ENCODE results near the gene DDX54. TPM values are rescaled to one million over a fixed set of nuclear protein-coding genes. Genes with fewer than 3 reads are reported as not detected.

DDX54 gene
- total RNA-seq, 3 donors from 2014 or later: 46.4 to 60.6 (median 53.2) TPM

DNA sequence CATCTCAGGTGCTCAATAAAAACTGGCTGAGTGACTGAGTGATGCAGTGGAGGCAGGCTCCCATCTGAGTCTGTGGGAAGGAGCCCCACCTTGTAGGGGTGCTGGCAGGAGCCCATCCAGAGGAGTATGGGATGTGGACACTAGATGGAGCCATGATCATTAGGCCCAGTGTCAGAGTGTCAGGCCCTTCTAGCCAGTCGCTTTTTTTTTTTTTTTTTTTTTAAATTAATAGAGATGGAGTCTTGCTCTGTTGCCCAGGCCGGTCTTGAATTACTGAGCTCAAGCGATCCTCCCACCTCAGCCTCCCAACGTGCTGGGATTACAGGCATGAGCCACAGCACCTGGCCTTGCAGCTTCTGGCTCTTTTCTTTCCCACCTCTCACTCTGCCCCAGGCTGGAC, 11.7 kb upstream of the DDX54 start:
- peak in 2 of 3 donors; percentile 68 to 87 for DNase-seq
- H3K4me3 ChIP-seq: no peak overlapping the region
- H3K9me3 ChIP-seq: no peaks in the 10 kb centered on the region
- peak; percentile 87 for ATAC-seq
- TF ChIP-seq, protein P1, sequence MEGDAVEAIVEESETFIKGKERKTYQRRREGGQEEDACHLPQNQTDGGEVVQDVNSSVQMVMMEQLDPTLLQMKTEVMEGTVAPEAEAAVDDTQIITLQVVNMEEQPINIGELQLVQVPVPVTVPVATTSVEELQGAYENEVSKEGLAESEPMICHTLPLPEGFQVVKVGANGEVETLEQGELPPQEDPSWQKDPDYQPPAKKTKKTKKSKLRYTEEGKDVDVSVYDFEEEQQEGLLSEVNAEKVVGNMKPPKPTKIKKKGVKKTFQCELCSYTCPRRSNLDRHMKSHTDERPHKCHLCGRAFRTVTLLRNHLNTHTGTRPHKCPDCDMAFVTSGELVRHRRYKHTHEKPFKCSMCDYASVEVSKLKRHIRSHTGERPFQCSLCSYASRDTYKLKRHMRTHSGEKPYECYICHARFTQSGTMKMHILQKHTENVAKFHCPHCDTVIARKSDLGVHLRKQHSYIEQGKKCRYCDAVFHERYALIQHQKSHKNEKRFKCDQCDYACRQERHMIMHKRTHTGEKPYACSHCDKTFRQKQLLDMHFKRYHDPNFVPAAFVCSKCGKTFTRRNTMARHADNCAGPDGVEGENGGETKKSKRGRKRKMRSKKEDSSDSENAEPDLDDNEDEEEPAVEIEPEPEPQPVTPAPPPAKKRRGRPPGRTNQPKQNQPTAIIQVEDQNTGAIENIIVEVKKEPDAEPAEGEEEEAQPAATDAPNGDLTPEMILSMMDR (IDR thresholded peaks at IDR 0.05): no peak
- no peaks in the 10 kb centered on the region for H3K36me3 ChIP-seq (ENCODE audit: low read depth)
- intact Hi-C loops (cut with DNase I, micrococcal nuclease): no loop called here
- H3K4me1 ChIP-seq (ENCODE audit: low read depth): peaks cover 4% of the 10 kb centered on the region

- no peak overlapping the region for H3K4me3 ChIP-seq
- TF ChIP-seq, protein P1 (IDR thresholded peaks at IDR 0.05): no peak
- DNase-seq (no peak), ATAC-seq (no peak)
- H3K4me1 ChIP-seq (ENCODE audit: low read depth): peaks cover 4% of the 10 kb centered on the region
- H3K36me3 ChIP-seq (ENCODE audit: low read depth): no peaks in the 10 kb centered on the region
- H3K9me3 ChIP-seq: no peaks in the 10 kb centered on the region
- intact Hi-C loops (cut with DNase I, micrococcal nuclease): no loop called here
These were observed 11.3 kb upstream of the DDX54 start for GRCh38 chr12:113196582-113196981.

DNA sequence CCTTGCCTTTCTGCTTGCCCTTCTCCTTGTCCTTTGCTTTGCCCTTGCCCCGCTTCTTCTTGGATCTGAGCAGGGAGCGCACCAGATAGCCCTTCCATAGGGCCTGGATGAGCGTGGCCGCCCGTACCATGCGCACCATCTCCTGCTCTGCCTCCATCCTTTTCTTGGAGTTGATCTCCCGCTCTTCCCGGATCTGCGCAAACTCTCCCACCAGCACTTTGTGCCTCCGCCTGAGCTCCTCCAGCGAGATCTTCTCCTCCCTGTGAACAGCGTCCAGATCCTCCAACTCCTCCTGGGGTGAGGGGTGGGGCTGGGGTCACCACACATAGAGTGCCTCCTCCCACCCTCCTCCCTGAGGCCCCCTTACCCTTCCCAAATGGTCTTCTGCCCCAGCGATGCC, 10.3 kb upstream of the DDX54 start:
- TF ChIP-seq, protein P1 (IDR thresholded peaks at IDR 0.05): no peak
- Histone ChIP-seq H3K9me3 (no peaks in the 10 kb centered on the region), H3K4me3 (no peak overlapping the region), H3K36me3 (ENCODE audit: low read depth) (no peaks in the 10 kb centered on the region), H3K4me1 (ENCODE audit: low read depth) (peaks cover 4% of the 10 kb centered on the region)
- intact Hi-C loops (cut with DNase I, micrococcal nuclease): no loop called here
- DNase-seq (no peak), ATAC-seq (no peak)

- intact Hi-C loops (cut with DNase I, micrococcal nuclease): no loop called here
- Histone ChIP-seq H3K4me1 (ENCODE audit: low read depth) (peaks cover 4% of the 10 kb centered on the region), H3K9me3 (no peaks in the 10 kb centered on the region), H3K36me3 (ENCODE audit: low read depth) (no peaks in the 10 kb centered on the region), H3K4me3 (no peak overlapping the region)
- DNase-seq: no peak
- ATAC-seq: no peak
- TF ChIP-seq, protein P1 (IDR thresholded peaks at IDR 0.05): no peak
These were observed 9.7 kb upstream of the DDX54 start for GRCh38 chr12:113194971-113195391.

DNA sequence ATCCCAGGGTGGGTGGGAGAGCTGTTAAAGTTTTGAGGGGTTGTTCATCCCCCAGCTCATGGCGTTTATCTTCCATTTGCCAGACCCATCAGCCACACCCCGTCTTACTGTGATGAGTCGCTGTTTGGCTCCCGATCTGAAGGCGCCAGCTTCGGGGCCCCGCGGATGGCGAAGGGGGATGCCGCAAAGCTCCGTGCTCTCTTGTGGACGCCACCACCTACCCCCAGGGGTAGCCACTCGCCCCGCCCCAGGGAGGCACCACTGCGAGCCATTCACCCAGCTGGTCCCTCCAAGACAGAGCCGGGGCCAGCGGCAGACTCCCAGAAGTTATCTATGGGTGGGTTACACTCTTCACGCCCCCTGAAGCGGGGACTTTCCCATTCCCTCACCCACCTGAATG, 5.9 kb upstream of the DDX54 start:
- ATAC-seq: no peak
- no peak overlapping the region for H3K4me3 ChIP-seq
- no peaks in the 10 kb centered on the region for H3K9me3 ChIP-seq
- DNase-seq: no peak
- intact Hi-C loops (cut with DNase I, micrococcal nuclease): no loop called here
- H3K36me3 ChIP-seq (ENCODE audit: low read depth): no peaks in the 10 kb centered on the region
- H3K4me1 ChIP-seq (ENCODE audit: low read depth): peaks cover 11% of the 10 kb centered on the region
- TF ChIP-seq, protein P1 (IDR thresholded peaks at IDR 0.05): no peak

GRCh38 chr12:113190761-113191160, 5.5 kb upstream of the DDX54 start:
- Histone ChIP-seq H3K36me3 (ENCODE audit: low read depth) (no peaks in the 10 kb centered on the region), H3K4me3 (no peak overlapping the region), H3K4me1 (ENCODE audit: low read depth) (peaks cover 11% of the 10 kb centered on the region), H3K9me3 (no peaks in the 10 kb centered on the region)
- TF ChIP-seq, protein P1 (IDR thresholded peaks at IDR 0.05): no peak
- DNase-seq (no peak), ATAC-seq (peak; percentile 13)
- intact Hi-C loops (cut with DNase I, micrococcal nuclease): no loop called here
